Measurements from ENCODE around the gene IL20RB.

IL20RB gene

DNA sequence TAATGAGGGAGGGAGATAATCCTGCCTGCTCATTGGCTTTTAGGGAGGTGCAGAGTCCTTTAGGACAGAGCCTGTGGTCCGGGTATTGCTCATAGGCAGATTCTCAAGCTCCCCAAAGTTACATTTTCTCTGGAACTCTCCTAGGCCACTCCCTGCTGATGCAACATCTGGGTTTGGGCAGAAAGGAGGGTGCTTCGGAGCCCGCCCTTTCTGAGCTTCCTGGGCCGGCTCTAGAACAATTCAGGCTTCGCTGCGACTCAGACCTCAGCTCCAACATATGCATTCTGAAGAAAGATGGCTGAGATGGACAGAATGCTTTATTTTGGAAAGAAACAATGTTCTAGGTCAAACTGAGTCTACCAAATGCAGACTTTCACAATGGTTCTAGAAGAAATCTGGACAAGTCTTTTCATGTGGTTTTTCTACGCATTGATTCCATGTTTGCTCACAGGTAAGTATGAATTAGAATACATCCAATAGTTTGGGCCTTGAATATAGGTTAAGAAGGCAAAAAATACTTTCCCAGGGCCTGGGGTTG lies at the start of gene IL20RB:
TSS of gene IL20RB (plus strand) at position 233 of the 538 bp plus-strand sequence. CDS start at position 364, 131 bp downstream.
- DNase-seq (ENCODE audit: low read depth, low spot score) = no peak

DNA sequence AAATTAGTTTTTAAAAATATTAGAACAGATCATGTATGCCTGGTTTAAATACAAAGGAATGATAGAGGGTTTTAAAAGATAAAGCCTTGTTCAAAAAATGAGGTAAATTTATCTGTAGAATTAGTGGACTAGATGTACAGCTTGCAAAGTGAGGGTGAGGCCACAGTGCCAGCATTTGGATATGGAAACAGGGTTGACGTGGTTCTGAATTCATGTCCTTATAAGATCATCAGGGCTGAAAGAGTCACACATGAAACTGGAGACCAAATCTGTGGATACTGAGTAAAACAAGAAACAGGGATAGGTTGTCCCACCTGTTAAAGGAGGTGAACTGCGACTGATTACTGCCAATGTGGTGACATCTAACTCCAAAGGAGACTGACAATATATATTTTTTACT lies 49.5 kb upstream of the IL20RB start:
- DNase-seq (ENCODE audit: low read depth, low spot score) = no peak

- no peak for DNase-seq (ENCODE audit: low read depth, low spot score)
Observed at GRCh38 chr3:136909187-136909586, 48.6 kb upstream of the IL20RB start.

- no peak for DNase-seq (ENCODE audit: low read depth, low spot score)
Observed at GRCh38 chr3:136910697-136911096, 47.1 kb upstream of the IL20RB start.

DNA sequence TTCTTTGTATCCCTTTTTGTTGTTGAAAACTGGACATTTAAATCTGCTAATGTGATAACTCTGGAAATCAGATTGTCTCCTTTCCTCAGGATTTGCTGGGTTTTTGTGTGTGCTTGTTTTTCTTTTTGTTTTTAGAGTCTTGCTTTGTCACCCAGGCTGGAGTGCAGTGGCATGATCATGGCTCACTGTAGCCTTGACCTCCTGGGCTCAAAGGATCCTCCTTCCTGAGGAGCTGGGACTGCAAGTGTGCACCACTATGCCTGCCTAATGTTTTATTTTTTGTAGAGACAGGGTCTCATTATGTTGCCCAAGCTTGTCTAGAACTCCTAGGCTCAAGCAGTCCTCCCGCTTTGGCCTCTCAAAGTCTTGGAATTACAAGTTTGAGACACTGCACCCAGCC lies 44.6 kb upstream of the IL20RB start:
- no peak for DNase-seq (ENCODE audit: low read depth, low spot score)

DNA sequence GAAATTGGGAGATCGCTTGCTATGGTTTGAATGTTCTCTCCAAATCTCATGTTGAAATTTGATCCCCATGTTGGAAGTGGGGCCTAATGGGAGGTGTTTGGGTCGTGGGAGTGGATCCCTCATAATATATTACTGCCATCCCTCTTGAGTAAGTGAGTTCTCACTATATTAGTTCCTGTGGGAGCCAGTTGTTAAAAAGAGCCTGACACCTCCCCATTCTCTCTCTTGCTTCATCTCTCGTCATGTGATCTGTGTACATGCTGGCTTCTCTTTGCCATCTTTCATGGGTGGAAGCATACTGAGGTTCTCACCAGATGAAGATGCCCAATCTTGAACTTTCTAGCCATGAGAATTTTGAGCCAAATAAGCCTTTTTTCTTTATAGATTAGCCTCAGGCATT lies 43.0 kb upstream of the IL20RB start:
- DNase-seq (ENCODE audit: low read depth, low spot score) = no peak

DNA sequence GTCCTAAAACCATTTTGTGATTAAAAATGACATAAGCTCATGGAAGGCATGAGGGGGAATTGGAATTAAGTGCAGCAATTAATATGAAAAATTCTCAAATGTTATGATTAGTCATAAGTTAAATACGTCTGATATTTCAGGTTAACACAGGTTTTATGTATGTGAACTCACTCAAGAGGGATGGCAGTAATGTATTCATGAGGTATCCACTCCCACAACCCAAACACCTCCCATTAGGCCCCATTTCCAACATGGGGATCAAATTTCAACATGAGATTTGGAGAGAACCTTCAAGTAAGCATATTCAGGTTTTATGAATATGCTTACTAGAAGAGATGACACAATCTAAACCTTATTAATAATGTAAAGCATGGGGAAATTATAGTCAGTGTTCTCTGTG lies 41.6 kb upstream of the IL20RB start:
- DNase-seq (ENCODE audit: low read depth, low spot score) = no peak

GRCh38 chr3:136919799-136920580 lies 37.8 kb upstream of the IL20RB start:
- no peak for DNase-seq (ENCODE audit: low read depth, low spot score)

- DNase-seq (ENCODE audit: low read depth, low spot score) = no peak
Observed at GRCh38 chr3:136920904-136921611, 36.7 kb upstream of the IL20RB start.

DNA sequence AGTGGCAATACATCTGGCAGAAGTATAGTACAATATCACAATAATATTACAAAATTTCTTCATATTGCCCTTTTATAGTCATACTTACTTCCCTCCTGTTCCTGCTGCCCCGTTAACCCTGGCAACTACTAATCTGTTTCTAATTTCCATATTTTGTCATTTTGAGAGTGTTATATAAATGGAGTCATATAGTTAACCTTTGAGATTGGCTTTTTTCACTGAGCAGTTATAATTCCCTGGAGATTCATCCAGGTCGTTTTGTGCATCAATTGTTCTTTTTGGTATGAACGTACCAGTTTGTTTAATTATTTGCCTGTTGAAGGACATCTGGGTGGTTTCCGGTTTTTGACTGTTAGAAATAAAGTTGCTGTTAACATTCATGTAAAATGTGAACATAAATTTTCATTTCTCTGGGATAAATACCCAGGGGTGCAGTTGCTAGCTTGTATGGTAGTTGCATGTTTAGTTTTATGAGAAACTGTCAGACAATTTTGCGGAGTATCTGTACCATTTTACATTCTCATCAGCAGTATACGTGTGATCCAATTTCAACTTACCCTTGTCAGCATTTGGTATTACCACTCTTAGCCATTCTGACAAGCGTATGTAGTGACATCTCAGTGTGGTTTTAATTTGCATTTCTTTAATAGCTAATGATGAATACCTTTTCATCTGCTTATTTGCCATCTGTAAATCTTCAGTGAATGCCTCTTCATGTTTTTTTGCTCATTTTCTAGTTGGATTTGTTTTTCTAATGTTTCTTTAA lies 32.2 kb upstream of the IL20RB start:
- no peak for DNase-seq (ENCODE audit: low read depth, low spot score)

GRCh38 chr3:136928240-136928639 lies 29.5 kb upstream of the IL20RB start:
- DNase-seq (ENCODE audit: low read depth, low spot score) = no peak

- no peak for DNase-seq (ENCODE audit: low read depth, low spot score)
Observed at GRCh38 chr3:136929977-136930670, 27.7 kb upstream of the IL20RB start.

- no peak for DNase-seq (ENCODE audit: low read depth, low spot score)
Observed at GRCh38 chr3:136931606-136932005, 26.2 kb upstream of the IL20RB start.

GRCh38 chr3:136932523-136932922 lies 25.3 kb upstream of the IL20RB start:
- DNase-seq (ENCODE audit: low read depth, low spot score) = no peak

GRCh38 chr3:136932978-136933772 lies 24.6 kb upstream of the IL20RB start:
- no peak for DNase-seq (ENCODE audit: low read depth, low spot score)

DNA sequence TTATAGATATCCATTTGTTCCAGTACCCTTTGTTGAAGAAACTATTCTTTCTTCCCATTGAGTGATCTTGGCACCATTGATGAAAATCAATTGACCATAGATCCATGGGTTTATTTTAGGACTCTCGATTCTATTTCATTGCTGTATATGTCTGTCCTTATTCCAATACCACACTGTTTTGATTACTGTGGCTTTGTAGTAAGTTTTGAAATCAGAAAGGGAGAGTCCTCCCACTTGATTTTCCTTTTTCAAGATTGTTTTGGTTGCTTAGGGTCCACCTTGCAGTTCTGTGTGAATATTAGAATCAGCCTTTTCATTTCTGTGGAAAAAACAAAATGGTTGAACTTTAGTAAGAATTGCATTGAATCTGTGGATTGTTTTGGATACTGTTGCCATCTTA lies 20.6 kb upstream of the IL20RB start:
- DNase-seq (ENCODE audit: low read depth, low spot score) = no peak

GRCh38 chr3:136937851-136938250 lies 19.9 kb upstream of the IL20RB start:
- no peak for DNase-seq (ENCODE audit: low read depth, low spot score)

DNA sequence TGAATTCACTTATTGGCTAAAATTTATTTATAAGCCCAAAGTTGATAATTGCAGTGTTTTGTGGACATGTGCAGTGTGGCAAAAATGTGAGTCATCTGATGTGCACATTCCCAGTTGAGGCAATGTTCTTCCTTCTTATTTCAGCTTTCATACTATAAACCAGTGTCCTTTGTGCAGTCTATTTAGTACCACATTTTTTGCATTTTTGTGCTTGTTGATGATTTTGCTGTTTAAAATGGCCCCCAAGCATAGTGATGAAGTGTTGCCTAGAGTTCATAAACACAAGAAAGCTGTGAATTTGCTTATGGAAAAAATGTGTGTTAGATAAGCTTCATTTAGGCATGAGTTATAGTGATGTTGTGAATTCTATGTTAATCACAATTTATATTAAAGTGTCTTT lies 19.4 kb upstream of the IL20RB start:
- no peak for DNase-seq (ENCODE audit: low read depth, low spot score)

GRCh38 chr3:136939489-136939888 lies 18.3 kb upstream of the IL20RB start:
- DNase-seq (ENCODE audit: low read depth, low spot score) = no peak

DNA sequence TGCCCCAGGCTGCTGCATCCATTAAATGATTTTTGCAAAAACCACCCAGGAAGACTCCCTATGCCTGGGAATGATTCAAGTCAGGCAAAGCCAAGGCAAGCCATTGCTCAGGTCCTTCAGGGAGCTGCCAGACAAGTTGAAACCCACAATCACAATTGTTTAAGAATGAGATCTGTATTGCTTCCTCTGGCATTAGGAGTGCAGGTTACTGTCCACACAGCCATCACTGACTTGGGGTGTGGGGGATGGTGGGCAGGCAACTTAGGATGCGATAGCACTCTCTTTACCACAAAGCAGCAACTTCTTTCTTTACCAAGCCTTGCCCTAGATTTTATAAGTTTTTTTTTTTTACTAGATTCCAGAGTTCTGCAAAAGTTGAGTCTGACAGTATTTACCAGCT lies 15.0 kb upstream of the IL20RB start:
- no peak for DNase-seq (ENCODE audit: low read depth, low spot score)

DNA sequence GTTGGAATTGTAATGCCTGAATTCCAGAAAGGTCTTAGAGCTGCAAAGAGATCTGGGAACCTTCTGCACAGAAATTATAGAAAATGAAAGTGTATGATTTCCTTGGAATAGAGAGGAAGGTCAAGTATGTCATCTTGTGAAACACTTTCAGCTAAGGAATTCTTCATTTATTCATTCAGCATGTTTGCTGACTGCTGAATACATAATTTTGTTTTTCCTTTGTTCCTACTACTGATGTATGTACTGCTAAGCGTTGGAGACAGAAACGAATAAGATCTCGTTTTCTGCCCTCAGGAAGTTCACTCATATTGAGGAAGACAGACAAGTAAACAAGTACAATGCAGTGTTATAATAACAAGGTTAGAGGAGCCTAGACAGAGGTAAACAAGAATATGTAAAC lies 14.3 kb upstream of the IL20RB start:
- DNase-seq (ENCODE audit: low read depth, low spot score) = no peak
